Endometrial microvascular endothelial cells (primary cell): ENCODE measurements around the gene HBS1L. TPM values are rescaled to one million over a fixed set of nuclear protein-coding genes. Genes with fewer than 3 reads are reported as not detected.
"Not testable (repeated sequence)": the region's sequence is repeated elsewhere in the genome, so short reads cannot be mapped to it uniquely, and the experiment has no call there.

Source experiments
- in situ Hi-C: cut with HindIII; loops from 2 replicates; pipeline ENCODE4 v1.10.0; 2017; ENCODE audit warnings: low sequenced_read_pairs, low pct_unique_long_range_greater_than_20kb; ENCODE audit errors: inconsistent ontology term
- total RNA-seq: library from RNA; depleted of rRNA; stranded (reverse); fragments of >200 nt; gene quantifications from one replicate; pipeline ENCODE4 v1.2.3, GENCODE V29; 2015; ENCODE audit errors: inconsistent ontology term

HBS1L gene
- total RNA-seq, 1 donor from 2014 or later, result 86.8 TPM

- in situ Hi-C loops, result no loop called here
These were observed 29.6 kb upstream of the HBS1L start for GRCh38 chr6:135084001-135084915.

GRCh38 chr6:135081966-135082365 lies 27.3 kb upstream of the HBS1L start:
- in situ Hi-C loops, result no loop called here

GRCh38 chr6:135075018-135075417 lies 20.4 kb upstream of the HBS1L start:
- in situ Hi-C loops, result no loop called here

- in situ Hi-C loops, result no loop called here
These were observed 19.3 kb upstream of the HBS1L start for GRCh38 chr6:135073756-135074393.

- in situ Hi-C loops, result no loop called here
These were observed 18.6 kb upstream of the HBS1L start for GRCh38 chr6:135073217-135073616.

GRCh38 chr6:135072753-135073152 lies 18.1 kb upstream of the HBS1L start:
- in situ Hi-C loops, result no loop called here

- in situ Hi-C loops, result no loop called here
These were observed 16.9 kb upstream of the HBS1L start for GRCh38 chr6:135071541-135071940.

- in situ Hi-C loops, result no loop called here
These were observed 13.3 kb upstream of the HBS1L start for GRCh38 chr6:135067911-135068310.

GRCh38 chr6:135066806-135067205 lies 12.2 kb upstream of the HBS1L start:
- in situ Hi-C loops, result no loop called here

- in situ Hi-C loops, result no loop called here
These were observed 11.8 kb upstream of the HBS1L start for GRCh38 chr6:135066397-135066796.

- in situ Hi-C loops, result no loop called here
These were observed 10.0 kb upstream of the HBS1L start for GRCh38 chr6:135064586-135064985.

GRCh38 chr6:135063926-135064325 lies 9.3 kb upstream of the HBS1L start:
- in situ Hi-C loops, result no loop called here

GRCh38 chr6:135062735-135063134 lies 8.1 kb upstream of the HBS1L start:
- in situ Hi-C loops, result no loop called here

- in situ Hi-C loops, result no loop called here
These were observed 5.5 kb upstream of the HBS1L start for GRCh38 chr6:135060076-135060475.

GRCh38 chr6:135058299-135058698 lies 3.7 kb upstream of the HBS1L start:
- in situ Hi-C loops, result not testable (repeated sequence)

GRCh38 chr6:135056632-135057031 lies 2.0 kb upstream of the HBS1L start:
- in situ Hi-C loops, result no loop called here

GRCh38 chr6:135054226-135054568 lies 425 bp downstream of the HBS1L start:
- in situ Hi-C loops, result no loop called here

GRCh38 chr6:135053406-135053805 lies 1.2 kb downstream of the HBS1L start:
- in situ Hi-C loops, result no loop called here

GRCh38 chr6:135052939-135053338 lies 1.7 kb downstream of the HBS1L start:
- in situ Hi-C loops, result no loop called here

GRCh38 chr6:135048915-135049314 lies 5.7 kb downstream of the HBS1L start:
- in situ Hi-C loops, result no loop called here
